HCT116 (cell line): ENCODE data around the gene NT5C2. TPM values are rescaled to one million over a fixed set of nuclear protein-coding genes. Genes with fewer than 3 reads are reported as not detected.

Experiments
- ATAC-seq: fragments of 200-7000 bp; cut with Tn5 transposase; 2 replicates; pipeline ENCODE4 v1.9.1; 2020; ENCODE audit warnings: mild to moderate bottlenecking, moderate library complexity
- BruUV-seq: library from RNA; stranded (reverse); fragments of 400-500 nt; replicated peaks from 2 replicates; lab custom pipeline; 2021; lab: Mats Ljungman, UMichigan
- CTCF ChIA-PET: fragments of 300-600 bp; sonication (Branson Sonifier 250); formaldehyde crosslinking; loops from one replicate; lab custom pipeline; 2021; ENCODE audit warnings: antibody characterized with exemption; lab: Charles Lee
- POLR2A ChIA-PET: fragments of 300-600, 350-600 bp; sonication (Branson Sonifier 250); formaldehyde crosslinking; loops from one replicate; lab custom pipeline; 2021; ENCODE audit warnings: antibody characterized with exemption; lab: Charles Lee
- RAD21 ChIA-PET, 2 experiments: fragments of 300-600 bp; sonication (Branson Sonifier 250); formaldehyde crosslinking; loops; one replicate each; lab custom pipeline; 2023; ENCODE audit warnings: low total read pairs in 2 of 2; ENCODE audit not compliant: uncharacterized antibody in 2 of 2, unreplicated experiment in 2 of 2, low non-redundant PET in 1 of 2; lab: Charles Lee
- DNase-seq: peaks from one replicate; pipeline ENCODE4 v3.0.0-alpha.2; 2010; ENCODE audit warnings: low read depth, low spot score
- H2AFZ ChIP-seq: fragments of 200-600 bp; shearing (Covaris generic), sonication (generic); 2 replicates; pipeline ENCODE4 v1.6.1; 2017; ENCODE audit warnings: low read depth, mixed run types, mixed read lengths, antibody characterized with exemption, low read length; ENCODE audit not compliant: poor library complexity, severe bottlenecking
- H3K27ac ChIP-seq: 2 replicates; pipeline ENCODE4 v1.5.1; 2012; ENCODE audit warnings: low read depth, low read length
- H3K27me3 ChIP-seq: fragments of 200-600 bp; sonication (generic); 2 replicates; pipeline ENCODE4 v1.6.1; 2016; ENCODE audit warnings: mixed run types, low read length, mixed read lengths; ENCODE audit not compliant: insufficient read depth
- H3K36me3 ChIP-seq, 2 experiments: fragments of 200-500 bp in 1 of 2; fragments of 200-600 bp in 1 of 2; sonication (Bioruptor generic) in 1 of 2; sonication (generic) in 1 of 2; 2 replicates each; pipeline versions ENCODE4 v1.5.1 to v1.6.1; 2014 to 2016; ENCODE audit warnings: low read length in 2 of 2, inconsistent platforms in 1 of 2, mixed read lengths in 1 of 2, mixed run types in 1 of 2; ENCODE audit not compliant: insufficient read depth in 2 of 2, control insufficient read depth in 1 of 2
- H3K4me1 ChIP-seq, 2 experiments: fragments of 200-600 bp in 1 of 2; sonication (generic) in 1 of 2; 2 replicates each; pipeline versions ENCODE4 v1.5.1 to v1.6.1; 2012 to 2017; ENCODE audit warnings: low read length in 2 of 2, inconsistent platforms in 1 of 2, mild to moderate bottlenecking in 1 of 2, mixed read lengths in 1 of 2, mixed run types in 1 of 2, moderate library complexity in 1 of 2; ENCODE audit not compliant: insufficient read depth in 2 of 2, control insufficient read depth in 1 of 2
- H3K4me2 ChIP-seq: fragments of 200-600 bp; sonication (generic); 2 replicates; pipeline ENCODE4 v1.6.1; 2017; ENCODE audit warnings: mixed run types, low read length, mixed read lengths
- H3K4me3 ChIP-seq, 2 experiments: fragments of 200-600 bp in 1 of 2; sonication (generic) in 1 of 2; replicated peaks in 1 of 2; 2 replicates each; pipeline ENCODE4 v1.5.1; 2011 to 2016; ENCODE audit warnings: low read length in 2 of 2, control low read depth in 1 of 2, low read depth in 1 of 2, mild to moderate bottlenecking in 1 of 2, mixed read lengths in 1 of 2, mixed run types in 1 of 2
- H3K79me2 ChIP-seq: fragments of 200-600 bp; sonication (generic); 2 replicates; pipeline ENCODE4 v1.6.1; 2017; ENCODE audit warnings: mild to moderate bottlenecking, mixed run types, low read length, moderate library complexity, mixed read lengths; ENCODE audit not compliant: insufficient read depth
- H3K9ac ChIP-seq: fragments of 200-600 bp; sonication (generic); 2 replicates; pipeline ENCODE4 v1.6.1; 2016; ENCODE audit warnings: low read length, mixed read lengths
- H3K9me2 ChIP-seq: fragments of 200-600 bp; sonication (generic), shearing (Covaris generic); 2 replicates; pipeline ENCODE4 v1.6.1; 2017; ENCODE audit warnings: mixed run types, mild to moderate bottlenecking, moderate library complexity; ENCODE audit not compliant: insufficient read depth
- H3K9me3 ChIP-seq, 2 experiments: fragments of 200-500 bp in 1 of 2; fragments of 200-600 bp in 1 of 2; sonication (Bioruptor generic) in 1 of 2; sonication (generic) in 1 of 2; 2 replicates each; pipeline ENCODE4 v1.6.1; 2014 to 2017; ENCODE audit warnings: low read length in 2 of 2, mixed read lengths in 2 of 2, inconsistent platforms in 1 of 2, low read depth in 1 of 2, mild to moderate bottlenecking in 1 of 2, mixed run types in 1 of 2, moderate library complexity in 1 of 2; ENCODE audit not compliant: control insufficient read depth in 1 of 2, insufficient read depth in 1 of 2
- H4K20me1 ChIP-seq: fragments of 200-600 bp; sonication (generic), shearing (Covaris generic); 2 replicates; pipeline ENCODE4 v1.6.1; 2017; ENCODE audit warnings: mixed run types, mild to moderate bottlenecking, moderate library complexity; ENCODE audit not compliant: insufficient read depth
- CBX3 ChIP-seq: IDR thresholded peaks from 2 replicates; pipeline ENCODE4 v1.6.1; 2012; ENCODE audit warnings: low read depth
- EGR1 ChIP-seq: IDR thresholded peaks from 2 replicates; pipeline ENCODE4 v1.6.1; 2012; ENCODE audit warnings: low read depth
- ELF1 ChIP-seq: IDR thresholded peaks from 2 replicates; pipeline ENCODE4 v1.6.1; 2012; ENCODE audit warnings: low read depth, borderline replicate concordance
- EZH2phosphoT487 ChIP-seq: fragments of 200-600 bp; IDR thresholded peaks from 2 replicates; pipeline ENCODE4 v1.6.1; 2018; ENCODE audit warnings: antibody characterized with exemption, borderline replicate concordance
- FOSL1 ChIP-seq: IDR thresholded peaks from 2 replicates; pipeline ENCODE4 v1.6.1; 2012; ENCODE audit warnings: low read depth
- POLR2A ChIP-seq: IDR thresholded peaks from 2 replicates; pipeline ENCODE4 v1.7.0; 2011; ENCODE audit warnings: borderline replicate concordance; ENCODE audit not compliant: insufficient read depth, insufficient read length; ENCODE audit errors: extremely low read depth
- POLR2AphosphoS5 ChIP-seq: IDR thresholded peaks from 2 replicates; pipeline ENCODE4 v1.6.1; 2011; ENCODE audit warnings: mild to moderate bottlenecking, low read depth, low read length, moderate library complexity
- RAD21 ChIP-seq: IDR thresholded peaks from 2 replicates; pipeline ENCODE4 v1.6.1; 2012; ENCODE audit warnings: low read depth, mild to moderate bottlenecking
- SIN3A ChIP-seq: IDR thresholded peaks from 2 replicates; pipeline ENCODE4 v1.6.1; 2012; ENCODE audit warnings: low read depth
- intact Hi-C: fragments of 100-400 bp; cut with micrococcal nuclease; formaldehyde crosslinking; loops from 2 replicates; pipeline ENCODE4 v1.10.0; 2022
- total RNA-seq: library from RNA; stranded (reverse); gene quantifications from one replicate; pipeline ENCODE4 v1.2.1, GENCODE V29; 2021; ENCODE audit not compliant: unreplicated experiment
- TF ChIP-seq, protein P1 (sequence below): IDR thresholded peaks from 2 replicates; pipeline ENCODE4 v1.6.1; 2012
- TF ChIP-seq, protein P2 (sequence below): IDR thresholded peaks from 2 replicates; pipeline ENCODE4 v1.6.1; 2012; ENCODE audit warnings: low read depth

The NT5C2 gene
- total RNA-seq, 1 experiment from 2014 or later = 63.0 TPM

DNA sequence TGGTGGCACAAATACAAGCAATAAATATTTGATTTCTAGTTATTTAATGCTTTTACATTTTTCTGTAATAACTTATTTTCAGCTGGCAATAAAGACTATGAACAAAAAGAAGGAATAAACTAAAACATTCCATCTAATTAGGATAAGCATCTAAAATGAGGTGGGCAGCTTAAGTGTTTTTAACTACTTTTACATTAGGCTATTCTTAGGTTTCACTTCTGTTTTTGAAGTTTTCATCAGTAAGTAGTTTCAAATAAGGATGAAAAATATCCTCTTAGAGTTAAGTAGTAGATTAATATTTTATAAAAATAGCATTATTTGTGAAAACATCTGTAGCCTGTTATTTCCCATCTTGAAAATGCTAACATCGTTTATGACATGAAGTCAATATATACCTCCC lies 15.9 kb downstream of the NT5C2 start:
- H3K4me2 ChIP-seq = no peak overlapping the region
- peaks cover 55% of the 10 kb centered on the region for H3K79me2 ChIP-seq
- H3K27me3 ChIP-seq = no peaks in the 10 kb centered on the region
- H3K4me3 ChIP-seq = no peak overlapping the region
- BruUV-seq = no TSS peak
- H3K9me3 ChIP-seq = no peaks in the 10 kb centered on the region
- RAD21 ChIA-PET = no interaction called here
- H3K9me2 ChIP-seq = no peaks in the 10 kb centered on the region
- H2AFZ ChIP-seq = no peak overlapping the region
- CTCF ChIA-PET = no interaction called here
- H3K4me1 ChIP-seq = no peaks in the 10 kb centered on the region
- 0 out of 2 replicates have a peak, but pooled peaks cover 8% of the 10 kb centered on the region for H4K20me1 ChIP-seq
- no peak for DNase-seq
- H3K27ac ChIP-seq = no peak overlapping the region
- no peak for ATAC-seq
- peaks cover 6 to 10% of the 10 kb centered on the region in 2 experiments for H3K36me3 ChIP-seq
- no peak for TF ChIP-seq EZH2phosphoT487
- no peak for TF ChIP-seq RAD21
- no peak for TF ChIP-seq CBX3
- no peak for TF ChIP-seq EGR1
- TF ChIP-seq, protein P1, sequence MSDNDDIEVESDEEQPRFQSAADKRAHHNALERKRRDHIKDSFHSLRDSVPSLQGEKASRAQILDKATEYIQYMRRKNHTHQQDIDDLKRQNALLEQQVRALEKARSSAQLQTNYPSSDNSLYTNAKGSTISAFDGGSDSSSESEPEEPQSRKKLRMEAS = no peak
- TF ChIP-seq POLR2A = no peak
- TF ChIP-seq ELF1 = no peak
- no peak for TF ChIP-seq FOSL1
- TF ChIP-seq SIN3A = no peak
- no peak for TF ChIP-seq POLR2AphosphoS5
- TF ChIP-seq, protein P2, sequence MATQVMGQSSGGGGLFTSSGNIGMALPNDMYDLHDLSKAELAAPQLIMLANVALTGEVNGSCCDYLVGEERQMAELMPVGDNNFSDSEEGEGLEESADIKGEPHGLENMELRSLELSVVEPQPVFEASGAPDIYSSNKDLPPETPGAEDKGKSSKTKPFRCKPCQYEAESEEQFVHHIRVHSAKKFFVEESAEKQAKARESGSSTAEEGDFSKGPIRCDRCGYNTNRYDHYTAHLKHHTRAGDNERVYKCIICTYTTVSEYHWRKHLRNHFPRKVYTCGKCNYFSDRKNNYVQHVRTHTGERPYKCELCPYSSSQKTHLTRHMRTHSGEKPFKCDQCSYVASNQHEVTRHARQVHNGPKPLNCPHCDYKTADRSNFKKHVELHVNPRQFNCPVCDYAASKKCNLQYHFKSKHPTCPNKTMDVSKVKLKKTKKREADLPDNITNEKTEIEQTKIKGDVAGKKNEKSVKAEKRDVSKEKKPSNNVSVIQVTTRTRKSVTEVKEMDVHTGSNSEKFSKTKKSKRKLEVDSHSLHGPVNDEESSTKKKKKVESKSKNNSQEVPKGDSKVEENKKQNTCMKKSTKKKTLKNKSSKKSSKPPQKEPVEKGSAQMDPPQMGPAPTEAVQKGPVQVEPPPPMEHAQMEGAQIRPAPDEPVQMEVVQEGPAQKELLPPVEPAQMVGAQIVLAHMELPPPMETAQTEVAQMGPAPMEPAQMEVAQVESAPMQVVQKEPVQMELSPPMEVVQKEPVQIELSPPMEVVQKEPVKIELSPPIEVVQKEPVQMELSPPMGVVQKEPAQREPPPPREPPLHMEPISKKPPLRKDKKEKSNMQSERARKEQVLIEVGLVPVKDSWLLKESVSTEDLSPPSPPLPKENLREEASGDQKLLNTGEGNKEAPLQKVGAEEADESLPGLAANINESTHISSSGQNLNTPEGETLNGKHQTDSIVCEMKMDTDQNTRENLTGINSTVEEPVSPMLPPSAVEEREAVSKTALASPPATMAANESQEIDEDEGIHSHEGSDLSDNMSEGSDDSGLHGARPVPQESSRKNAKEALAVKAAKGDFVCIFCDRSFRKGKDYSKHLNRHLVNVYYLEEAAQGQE = no peak
- POLR2A ChIA-PET = interaction anchor here (1.5 kb wide), 1 partner anchor 54 kb away, joined by 5 read pairs; no protein-coding TSS in a partner anchor
- H3K9ac ChIP-seq = no peak overlapping the region
- intact Hi-C loops = no loop called here
